PC-3 (cell line): ENCODE results near the gene VGF. TPM values are rescaled to one million over a fixed set of nuclear protein-coding genes. Genes with fewer than 3 reads are reported as not detected.

Experiments
- ATAC-seq: fragments of 200-7000 bp; cut with Tn5 transposase; 2 replicates; pipeline ENCODE4 v1.9.1; 2020; ENCODE audit warnings: mild to moderate bottlenecking, moderate library complexity
- BruUV-seq: library from RNA; stranded (reverse); fragments of 400-500 nt; replicated peaks from 2 replicates; lab custom pipeline; 2021; lab: Mats Ljungman, UMichigan
- CTCF ChIA-PET: fragments of 300-600 bp; sonication (Branson Sonifier 250); formaldehyde crosslinking; loops from one replicate; lab custom pipeline; 2022; ENCODE audit warnings: antibody characterized with exemption; lab: Charles Lee
- POLR2A ChIA-PET: fragments of 300-600 bp; sonication (Branson Sonifier 250); formaldehyde crosslinking; loops from one replicate; lab custom pipeline; 2022; ENCODE audit warnings: antibody characterized with exemption; ENCODE audit not compliant: unreplicated experiment; lab: Charles Lee
- DNase-seq: peaks from one replicate; pipeline ENCODE4 v3.0.0-alpha.2; 2015
- H2AFZ ChIP-seq: fragments of 300-600 bp; sonication (generic); 2 replicates; pipeline ENCODE4 v1.6.0; 2016; ENCODE audit warnings: antibody characterized with exemption, low read length
- H3F3A ChIP-seq: fragments of 300-600 bp; sonication (generic); one replicate; pipeline ENCODE4 v1.6.0; 2017; ENCODE audit warnings: antibody characterized with exemption, low read length, control low read depth, mild to moderate bottlenecking; ENCODE audit not compliant: unreplicated experiment
- H3K27ac ChIP-seq: fragments of 300-600 bp; sonication (generic); 2 replicates; pipeline ENCODE4 v1.5.1; 2016; ENCODE audit warnings: mild to moderate bottlenecking, low read length
- H3K27me3 ChIP-seq: fragments of 300-600 bp; sonication (generic); 2 replicates; pipeline ENCODE4 v1.6.1; 2016; ENCODE audit warnings: low read length, mixed read lengths
- H3K36me3 ChIP-seq: fragments of 300-600 bp; sonication (generic); 2 replicates; pipeline ENCODE4 v1.6.1; 2016; ENCODE audit warnings: low read depth, mixed run types, low read length, mixed read lengths
- H3K4me1 ChIP-seq: fragments of 300-600 bp; sonication (generic); 2 replicates; pipeline ENCODE4 v1.5.1; 2016; ENCODE audit warnings: low read length; ENCODE audit not compliant: insufficient read depth
- H3K4me2 ChIP-seq: fragments of 300-600 bp; sonication (generic); 2 replicates; pipeline ENCODE4 v1.6.0; 2016; ENCODE audit warnings: low read length
- H3K4me3 ChIP-seq: fragments of 300-600 bp; sonication (generic); 2 replicates; pipeline ENCODE4 v1.5.1; 2016; ENCODE audit warnings: mild to moderate bottlenecking, low read length, mixed read lengths
- H3K79me2 ChIP-seq: fragments of 300-600 bp; sonication (generic); 2 replicates; pipeline ENCODE4 v1.6.1; 2017; ENCODE audit warnings: low read length, mixed read lengths
- H3K9ac ChIP-seq: fragments of 300-600 bp; sonication (generic); 2 replicates; pipeline ENCODE4 v1.6.0; 2016; ENCODE audit warnings: mild to moderate bottlenecking, low read length
- H3K9me2 ChIP-seq: fragments of 300-600 bp; sonication (generic); replicated peaks from 2 replicates; pipeline ENCODE4 v1.6.1; 2016; ENCODE audit warnings: mixed run types, low read length, mixed read lengths
- H3K9me3 ChIP-seq: fragments of 300-600 bp; sonication (generic); 2 replicates; pipeline ENCODE4 v1.6.1; 2016; ENCODE audit warnings: low read length, mixed read lengths
- H4K20me1 ChIP-seq: fragments of 300-600 bp; sonication (generic); 2 replicates; pipeline ENCODE4 v1.6.1; 2016; ENCODE audit warnings: low read length, mixed read lengths
- CTCF ChIP-seq: fragments of 300-600 bp; sonication (generic); conservative IDR thresholded peaks from 2 replicates; pipeline ENCODE4 v1.5.1; 2017; ENCODE audit warnings: antibody characterized with exemption, low read depth, mild to moderate bottlenecking, low read length
- EZH2 ChIP-seq: fragments of 300-600 bp; sonication (generic); IDR thresholded peaks from one replicate; pipeline ENCODE4 v1.6.1; 2017; ENCODE audit warnings: antibody characterized with exemption, mild to moderate bottlenecking, low read length; ENCODE audit not compliant: unreplicated experiment
- EZH2phosphoT487 ChIP-seq: fragments of 300-600 bp; sonication (generic); IDR thresholded peaks from 2 replicates; pipeline ENCODE4 v1.6.1; 2018; ENCODE audit warnings: mild to moderate bottlenecking, antibody characterized with exemption, low read length, borderline replicate concordance
- intact Hi-C: fragments of 100-400 bp; cut with micrococcal nuclease; formaldehyde crosslinking; loops from 2 replicates; pipeline ENCODE4 v1.9.0; 2023
- total RNA-seq: library from RNA; depleted of rRNA; stranded (reverse); fragments of >200 nt; gene quantifications from 2 replicates; pipeline ENCODE4 v1.2.3, GENCODE V29; 2014

VGF gene
- total RNA-seq, 1 experiment from 2014 or later, result 1.6 TPM

GRCh38 chr7:101161692-101162471 lies 3.5 kb downstream of the VGF start:
- peak overlapping the region; percentile 58 for H3K27ac ChIP-seq

GRCh38 chr7:101160910-101161309 lies 4.5 kb downstream of the VGF start:
- ATAC-seq (no peak), DNase-seq (no peak)
- intact Hi-C loops, result no loop called here
- Histone ChIP-seq H4K20me1 (no peaks in the 10 kb centered on the region), H3K4me2 (no peak overlapping the region), H3K79me2 (peaks cover 8% of the 10 kb centered on the region), H3K4me1 (peaks cover 65% of the 10 kb centered on the region), H3K36me3 (peaks cover 9% of the 10 kb centered on the region; the same call in 1 of the 2 replicates), H2AFZ (no peak overlapping the region), H3K27ac (peak overlapping the region; percentile 90), H3K9me3 (no peaks in the 10 kb centered on the region), H3F3A (no peaks in the 10 kb centered on the region), H3K27me3 (peaks cover 13% of the 10 kb centered on the region), H3K4me3 (no peak overlapping the region), H3K9me2 (no peaks in the 10 kb centered on the region), H3K9ac (no peak overlapping the region)
- BruUV-seq, result TSS peak; percentile 19
- ChIA-PET CTCF (interaction anchor here (1.2 kb wide), 1 partner anchor 17 kb away, joined by 5 read pairs; no protein-coding TSS in a partner anchor), POLR2A (interaction anchor here (0.7 kb wide), 1 partner anchor 56 kb away, joined by 6 read pairs; the partner anchor contains the start of gene PLOD3)
- no peak for TF ChIP-seq EZH2phosphoT487
- no peak for TF ChIP-seq CTCF
- no peak for TF ChIP-seq EZH2

More at GRCh38 chr7:101161692-101162471, 3.5 kb downstream of the VGF start:
- DNase-seq, result peak; percentile 42
- peak overlapping the region; percentile 74 for H3K4me2 ChIP-seq
- peak overlapping the region; percentile 53; the same call in 1 of the 2 replicates for H3K4me3 ChIP-seq
- peaks cover 58% of the 10 kb centered on the region for H3K4me1 ChIP-seq
- no peaks in the 10 kb centered on the region for H3F3A ChIP-seq
- no peak for TF ChIP-seq EZH2
- no peak for TF ChIP-seq CTCF
- TF ChIP-seq EZH2phosphoT487, result no peak
- H3K36me3 ChIP-seq, result peaks cover 9% of the 10 kb centered on the region; the same call in 1 of the 2 replicates
- no peaks in the 10 kb centered on the region for H3K9me2 ChIP-seq
- no peaks in the 10 kb centered on the region for H4K20me1 ChIP-seq
- no peak overlapping the region for H2AFZ ChIP-seq
- 0 out of 2 replicates have a peak overlapping the region, but pooled peaks have one; percentile 37 for H3K9ac ChIP-seq
- no TSS peak for BruUV-seq
- ATAC-seq, result no peak
- no peaks in the 10 kb centered on the region for H3K9me3 ChIP-seq
- intact Hi-C loops, result no loop called here
- CTCF ChIA-PET, result interaction anchor here (1.2 kb wide), 1 partner anchor 18 kb away, joined by 5 read pairs; no protein-coding TSS in a partner anchor
- H3K27me3 ChIP-seq, result peaks cover 17% of the 10 kb centered on the region
- no peaks in the 10 kb centered on the region for H3K79me2 ChIP-seq
- POLR2A ChIA-PET, result interaction anchor here (0.7 kb wide), 1 partner anchor 219 kb away, joined by 17 read pairs; no protein-coding TSS in a partner anchor
